ENCODE measurements around the gene MIX23. TPM values are rescaled to one million over a fixed set of nuclear protein-coding genes. Genes with fewer than 3 reads are reported as not detected.
A peak's percentile ranks its signal among the peaks of the same experiment; 100 is the strongest.

Gene MIX23
- total and polyA plus RNA-seq, 10 donors: 18.4 to 32.9 (median 22.2) TPM

DNA sequence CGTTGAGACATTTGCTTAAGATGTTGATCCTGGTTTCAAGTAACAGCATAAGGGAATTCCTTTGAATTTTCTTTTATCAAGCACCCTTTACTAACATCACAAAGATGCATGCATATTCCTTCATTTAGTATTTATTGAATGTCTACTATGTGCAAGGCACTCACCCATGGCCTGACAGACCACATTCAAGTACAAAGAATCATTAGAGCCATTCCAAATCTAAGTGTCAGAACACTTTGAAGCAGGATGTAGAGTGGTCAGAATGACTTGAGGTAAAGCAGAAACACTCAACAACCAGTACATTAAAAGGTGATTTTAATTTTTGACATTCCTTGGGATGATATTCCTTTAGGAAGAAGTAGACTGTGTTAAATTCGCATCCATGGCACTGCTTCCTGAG lies 38.8 kb upstream of the MIX23 start:
- no peak overlapping the region for H3K4me3 ChIP-seq
- H3K9me3 ChIP-seq: no peaks in the 10 kb centered on the region
- H3K4me1 ChIP-seq: peaks cover 4 to 19% (median 10%) of the 10 kb centered on the region in 6 donors
- 93 to 99% (median 97%) methylated on average over 2 of the region's 2 CpGs for WGBS, 5 donors
- DNase-seq: no peak
- H3K27ac ChIP-seq: no peak overlapping the region
- no peak for TF ChIP-seq POLR2AphosphoS5 (IDR thresholded peaks at IDR 0.05)
- no peak for TF ChIP-seq POLR2A (IDR thresholded peaks at IDR 0.05)
- TF ChIP-seq, protein P1, sequence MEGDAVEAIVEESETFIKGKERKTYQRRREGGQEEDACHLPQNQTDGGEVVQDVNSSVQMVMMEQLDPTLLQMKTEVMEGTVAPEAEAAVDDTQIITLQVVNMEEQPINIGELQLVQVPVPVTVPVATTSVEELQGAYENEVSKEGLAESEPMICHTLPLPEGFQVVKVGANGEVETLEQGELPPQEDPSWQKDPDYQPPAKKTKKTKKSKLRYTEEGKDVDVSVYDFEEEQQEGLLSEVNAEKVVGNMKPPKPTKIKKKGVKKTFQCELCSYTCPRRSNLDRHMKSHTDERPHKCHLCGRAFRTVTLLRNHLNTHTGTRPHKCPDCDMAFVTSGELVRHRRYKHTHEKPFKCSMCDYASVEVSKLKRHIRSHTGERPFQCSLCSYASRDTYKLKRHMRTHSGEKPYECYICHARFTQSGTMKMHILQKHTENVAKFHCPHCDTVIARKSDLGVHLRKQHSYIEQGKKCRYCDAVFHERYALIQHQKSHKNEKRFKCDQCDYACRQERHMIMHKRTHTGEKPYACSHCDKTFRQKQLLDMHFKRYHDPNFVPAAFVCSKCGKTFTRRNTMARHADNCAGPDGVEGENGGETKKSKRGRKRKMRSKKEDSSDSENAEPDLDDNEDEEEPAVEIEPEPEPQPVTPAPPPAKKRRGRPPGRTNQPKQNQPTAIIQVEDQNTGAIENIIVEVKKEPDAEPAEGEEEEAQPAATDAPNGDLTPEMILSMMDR (IDR thresholded peaks at IDR 0.05 in 8 of 11, conservative IDR thresholded peaks at IDR 0.05 in 3 of 11): no peak
- H3K36me3 ChIP-seq: peaks cover 2 to 68% (median 28%) of the 10 kb centered on the region in 6 donors
- intact Hi-C loops (cut with DNase I; ENCODE audit: low total_unique reads): no loop called here
- no peaks in the 10 kb centered on the region for H3K27me3 ChIP-seq (replicated peaks in 1 of 7)

DNA sequence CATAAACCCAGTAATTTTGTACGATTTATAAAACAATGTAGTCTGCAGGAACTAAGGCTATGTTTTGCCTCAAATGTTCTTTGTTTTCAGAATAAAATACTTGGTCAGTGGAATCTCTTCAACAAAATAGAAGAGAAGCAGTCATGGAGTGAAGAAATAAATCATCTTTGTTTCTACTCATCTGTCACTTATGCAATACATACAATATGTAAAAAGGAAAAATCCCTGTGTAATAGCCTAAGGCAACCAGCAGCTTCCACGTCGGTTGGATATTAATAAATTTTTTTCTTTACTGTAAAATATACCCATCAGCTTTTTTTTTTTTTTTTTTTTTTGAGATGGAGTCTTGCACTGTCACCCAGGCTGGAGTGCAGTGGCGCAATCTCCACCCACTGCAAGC lies 38.1 kb upstream of the MIX23 start:
- TF ChIP-seq, protein P1 (IDR thresholded peaks at IDR 0.05 in 8 of 11, conservative IDR thresholded peaks at IDR 0.05 in 3 of 11): no peak
- TF ChIP-seq POLR2AphosphoS5 (IDR thresholded peaks at IDR 0.05) (no peak), POLR2A (IDR thresholded peaks at IDR 0.05) (no peak)
- no peak overlapping the region for H3K4me3 ChIP-seq
- H3K36me3 ChIP-seq: peaks cover 0 to 60% (median 21%) of the 10 kb centered on the region in 6 donors
- peaks cover 6 to 23% (median 14%) of the 10 kb centered on the region in 6 donors for H3K4me1 ChIP-seq
- WGBS, 5 donors: 88 to 95% (median 93%) methylated on average over 4 of the region's 4 CpGs
- H3K9me3 ChIP-seq: no peaks in the 10 kb centered on the region
- H3K27ac ChIP-seq: no peak overlapping the region
- intact Hi-C loops (cut with DNase I; ENCODE audit: low total_unique reads): no loop called here
- no peak for DNase-seq
- H3K27me3 ChIP-seq (replicated peaks in 1 of 7): no peaks in the 10 kb centered on the region

DNA sequence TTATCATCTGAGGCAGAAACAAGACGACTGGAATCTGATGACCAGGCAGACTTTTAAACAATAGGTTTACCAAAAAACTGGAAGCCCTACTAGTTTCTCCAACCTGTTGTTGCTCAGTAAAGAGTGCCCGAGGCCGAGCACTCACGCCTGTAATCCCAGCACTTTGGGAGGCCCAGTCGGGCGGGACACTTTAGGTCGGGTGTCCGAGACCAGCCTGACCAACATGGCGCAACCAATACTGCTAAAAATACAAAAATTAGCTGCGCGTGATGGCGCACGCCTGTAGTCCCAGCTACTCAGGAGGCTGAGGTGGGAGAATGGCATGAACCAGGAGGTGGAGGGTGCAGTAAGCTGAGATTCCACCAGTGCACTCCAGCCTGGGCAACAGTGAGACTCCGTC lies 33.9 kb upstream of the MIX23 start:
- 59 to 73% (median 62%) methylated on average over 14 of the region's 14 CpGs for WGBS, 5 donors
- no peaks in the 10 kb centered on the region for H3K9me3 ChIP-seq
- peak overlapping the region; percentile 68 to 85 (median 72) for H3K4me3 ChIP-seq
- H3K27me3 ChIP-seq (replicated peaks in 1 of 7): no peaks in the 10 kb centered on the region
- DNase-seq: peak; percentile 78
- TF ChIP-seq POLR2AphosphoS5 (IDR thresholded peaks at IDR 0.05) (peak in 1 of 3 donors; percentile 7), POLR2A (IDR thresholded peaks at IDR 0.05) (no peak)
- TF ChIP-seq, protein P1 (IDR thresholded peaks at IDR 0.05 in 8 of 11, conservative IDR thresholded peaks at IDR 0.05 in 3 of 11): no peak
- peaks cover 0 to 37% (median 3%) of the 10 kb centered on the region in 6 donors for H3K36me3 ChIP-seq
- peak overlapping the region; percentile 80 to 97 (median 94) for H3K27ac ChIP-seq
- intact Hi-C loops (cut with DNase I; ENCODE audit: low total_unique reads): no loop called here
- H3K4me1 ChIP-seq: peaks cover 25 to 61% (median 40%) of the 10 kb centered on the region in 6 donors

DNA sequence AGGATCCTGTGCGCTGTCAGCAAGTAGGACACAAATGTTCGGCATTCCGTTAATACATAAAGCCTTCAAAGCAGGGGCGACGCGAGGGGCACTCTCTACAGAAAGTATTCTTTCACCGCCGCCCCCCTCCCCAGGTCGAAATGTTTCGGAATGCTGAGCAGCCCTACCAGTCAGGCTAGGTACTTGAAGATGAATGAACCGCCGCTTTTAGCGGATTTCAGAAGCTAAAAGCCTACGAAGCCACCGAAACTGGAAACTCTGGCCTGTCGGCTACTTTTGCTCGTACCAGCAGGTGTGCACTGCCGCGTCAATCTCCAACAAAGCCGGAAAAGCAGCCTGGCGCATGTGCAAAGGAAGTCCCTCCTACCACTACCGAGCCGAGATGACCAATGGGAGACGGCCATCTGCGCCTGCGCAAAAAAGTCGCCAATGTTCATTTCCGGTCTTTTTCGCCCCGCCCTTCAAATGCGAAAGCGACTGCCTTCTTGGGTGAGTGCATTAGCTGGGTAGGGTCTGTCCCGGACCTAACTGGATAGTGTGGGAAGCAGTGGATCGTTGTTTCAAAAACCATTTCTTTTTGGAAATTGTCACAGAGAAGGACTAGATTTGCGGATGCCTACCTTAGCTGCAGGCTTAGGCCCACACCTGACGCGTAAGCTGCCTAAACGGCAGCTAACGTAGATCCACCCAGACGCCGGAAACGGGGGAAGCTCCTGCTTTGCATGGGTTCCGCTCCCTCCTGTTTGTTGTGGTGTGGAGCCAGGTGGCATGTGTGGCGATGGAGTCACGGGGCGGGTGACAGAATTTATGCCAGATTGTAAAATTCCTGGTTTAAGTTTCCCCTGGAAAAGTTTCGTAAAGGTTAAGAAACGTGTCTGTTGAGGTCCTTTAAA lies 33.0 kb upstream of the MIX23 start, which contains the start of gene WDR5B:
Gene WDR5B (minus strand): TSS at position 301 of the 893 bp plus-strand sequence. CDS start 534 bp downstream, outside the sequence.
- Histone ChIP-seq H3K27ac (peak within 1 kb of the TSS; percentile 80 to 97 (median 94)), H3K27me3 (replicated peaks in 1 of 7) (no peaks in the 10 kb centered on the region), H3K36me3 (peaks cover 0 to 31% (median 3%) of the 10 kb centered on the region in 6 donors), H3K4me1 (peaks cover 25 to 69% (median 44%) of the 10 kb centered on the region in 6 donors), H3K4me3 (peak within 1 kb of the TSS; percentile 68 to 85 (median 72)), H3K9me3 (no peaks in the 10 kb centered on the region)
- DNase-seq: peak; percentile 96
- TF ChIP-seq POLR2A (IDR thresholded peaks at IDR 0.05) (peak in 2 of 3 donors; percentile 61 to 62), POLR2AphosphoS5 (IDR thresholded peaks at IDR 0.05) (peak; percentile 79 to 97 (median 95))
- TF ChIP-seq, protein P1 (IDR thresholded peaks at IDR 0.05 in 8 of 11, conservative IDR thresholded peaks at IDR 0.05 in 3 of 11): peak in 6 of 11 experiments; percentile 4 to 46 (median 23)
- 0 to 1% (median 0%) methylated on average over 39 to 48 of the region's 48 CpGs for WGBS, 5 donors
- intact Hi-C loops (cut with DNase I; ENCODE audit: low total_unique reads): no loop called here

Measured in spleen (tissue), 11 donors.